ENCODE measurements around the gene PTPN14. TPM values are rescaled to one million over a fixed set of nuclear protein-coding genes. Genes with fewer than 3 reads are reported as not detected.

PTPN14 gene
- total RNA-seq, 1 donor from 2014 or later, result 27.2 TPM

DNA sequence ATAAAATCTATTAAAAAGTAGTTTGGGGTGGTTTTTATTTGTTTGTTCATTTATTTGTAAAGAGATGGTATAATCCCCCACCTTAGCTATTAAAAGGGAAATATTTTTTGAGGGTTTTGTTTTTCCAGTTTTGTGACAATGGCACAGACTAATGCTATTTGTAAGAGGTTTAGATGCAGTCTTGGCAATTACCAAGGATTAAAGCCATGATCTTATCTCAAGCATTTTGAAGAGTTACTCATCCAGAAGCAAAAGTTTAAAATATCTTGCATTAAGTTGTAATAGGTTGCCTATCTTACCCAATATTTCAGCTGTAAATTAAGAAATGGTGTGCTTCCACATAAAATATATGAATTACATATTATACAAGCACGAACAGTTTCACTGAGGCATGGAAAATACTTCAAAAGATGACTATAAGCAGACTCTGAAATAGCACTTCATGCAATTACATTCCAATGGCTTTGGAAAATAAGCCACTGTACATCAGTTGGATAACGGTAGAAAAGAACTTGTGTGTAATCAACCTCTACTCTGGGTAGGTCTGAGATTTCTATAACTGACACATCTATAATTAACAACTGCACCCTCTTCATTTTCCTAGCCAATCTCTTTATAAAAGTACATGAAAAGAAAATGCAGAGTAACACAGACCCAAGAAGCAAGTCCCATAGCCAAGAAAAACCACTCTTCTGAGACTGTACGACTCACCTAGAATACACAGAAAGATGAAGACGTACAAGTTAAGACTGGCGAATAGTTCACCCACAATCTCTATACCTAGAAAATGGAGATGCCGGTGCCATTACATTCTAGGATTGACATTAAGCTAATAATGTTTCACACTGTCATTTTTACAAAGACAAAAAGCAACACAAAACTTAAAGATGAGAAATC is 95.2 kb downstream of the PTPN14 start:
- DNase-seq (ENCODE audit: low spot score in 2 of 2), result no peak
- intact Hi-C loops (cut with DNase I), result no loop called here
- H3K4me3 ChIP-seq, result no peak overlapping the region
- H3K9me3 ChIP-seq, result no peaks in the 10 kb centered on the region
- TF ChIP-seq CTCF (IDR thresholded peaks at IDR 0.05), result no peak
- no peak overlapping the region for H3K27ac ChIP-seq
- H3K36me3 ChIP-seq, result no peaks in the 10 kb centered on the region
- no peaks in the 10 kb centered on the region for H3K27me3 ChIP-seq
- H3K4me1 ChIP-seq, result peaks cover 0 to 5% of the 10 kb centered on the region in 2 donors

- intact Hi-C loops (cut with DNase I), result no loop called here
- Histone ChIP-seq H3K27me3 (no peaks in the 10 kb centered on the region), H3K4me1 (peaks cover 0 to 5% of the 10 kb centered on the region in 2 donors), H3K4me3 (no peak overlapping the region), H3K27ac (no peak overlapping the region), H3K36me3 (no peaks in the 10 kb centered on the region), H3K9me3 (no peaks in the 10 kb centered on the region)
- TF ChIP-seq CTCF (IDR thresholded peaks at IDR 0.05), result no peak
- no peak for DNase-seq (ENCODE audit: low spot score in 2 of 2)
Observed at GRCh38 chr1:214455479-214455878, 95.9 kb downstream of the PTPN14 start.

DNA sequence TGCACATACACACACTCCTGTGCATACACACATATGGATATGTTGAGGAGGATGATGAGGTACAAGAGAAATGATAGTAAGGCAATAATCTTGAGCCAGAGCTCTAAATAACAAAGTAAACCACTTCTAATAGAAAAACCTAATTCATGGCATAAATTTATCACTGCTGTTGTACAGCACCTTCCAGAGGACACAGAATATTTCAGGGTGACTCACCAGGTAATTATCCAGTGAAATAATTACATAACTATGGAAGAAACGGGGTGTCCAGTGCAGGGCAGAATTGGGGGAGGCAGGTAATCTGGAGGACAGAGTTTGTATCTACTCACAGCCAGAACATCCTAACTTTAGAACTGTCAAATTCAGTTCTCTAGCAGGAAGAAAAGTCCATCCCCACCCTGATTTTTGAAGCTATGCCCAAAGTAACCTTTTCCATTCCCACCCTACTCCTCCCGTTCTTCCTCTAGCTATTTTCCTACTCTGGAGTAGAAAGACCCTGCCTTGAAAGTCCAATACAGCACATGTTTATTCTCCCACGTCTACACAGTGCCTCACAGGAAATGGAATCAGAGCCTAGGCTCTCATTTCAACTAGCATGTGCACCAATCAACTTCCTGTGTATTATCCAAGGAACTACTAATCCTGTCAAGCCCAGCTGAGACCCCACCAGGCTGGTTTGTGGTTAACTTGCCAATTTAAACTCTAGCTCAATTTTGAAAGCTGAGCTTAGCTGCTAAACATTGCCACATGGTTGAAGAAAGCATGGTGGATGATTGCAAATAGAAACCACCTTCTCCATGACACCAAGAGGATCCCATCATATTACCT is 96.6 kb downstream of the PTPN14 start:
- intact Hi-C loops (cut with DNase I), result loop anchor here (5.0 kb wide), 1 partner anchor 33 kb away; no protein-coding TSS in a partner anchor
- Histone ChIP-seq H3K27me3 (no peaks in the 10 kb centered on the region), H3K36me3 (no peaks in the 10 kb centered on the region), H3K9me3 (no peaks in the 10 kb centered on the region), H3K27ac (peak overlapping the region in 1 of 2 donors; percentile 17), H3K4me3 (no peak overlapping the region), H3K4me1 (peaks cover 0 to 5% of the 10 kb centered on the region in 2 donors)
- no peak for TF ChIP-seq CTCF (IDR thresholded peaks at IDR 0.05)
- DNase-seq (ENCODE audit: low spot score in 2 of 2), result no peak

DNA sequence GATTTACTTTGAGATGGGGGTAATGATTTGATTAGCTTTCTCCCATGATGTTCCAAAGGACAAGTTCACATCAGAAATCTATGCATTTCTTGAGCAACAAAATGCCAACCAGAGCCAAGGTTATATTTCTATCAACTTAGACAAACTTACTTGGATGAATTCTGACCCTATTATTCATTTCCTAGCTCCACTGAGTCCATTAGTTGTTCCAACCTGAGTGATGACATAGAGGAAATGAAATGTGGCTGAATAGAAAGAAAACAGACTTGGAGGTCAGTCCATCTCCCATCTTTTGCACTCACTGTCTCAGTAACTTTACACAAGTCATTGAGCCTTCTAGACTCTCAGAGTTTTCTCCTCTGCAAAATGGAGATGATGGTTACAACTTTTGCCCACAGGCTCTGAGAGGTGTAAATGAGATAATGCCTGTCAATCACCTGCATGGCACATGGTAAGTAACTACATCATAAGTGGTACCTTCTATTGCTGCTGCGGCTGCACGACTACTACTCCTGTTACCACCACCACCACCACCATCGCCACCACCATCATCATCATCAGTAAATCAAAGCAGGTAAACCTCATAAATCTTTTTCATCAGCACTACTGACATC is 98.2 kb downstream of the PTPN14 start:
- DNase-seq (ENCODE audit: low spot score in 2 of 2), result no peak
- no peaks in the 10 kb centered on the region for H3K27me3 ChIP-seq
- no peaks in the 10 kb centered on the region for H3K36me3 ChIP-seq
- H3K4me3 ChIP-seq, result no peak overlapping the region
- TF ChIP-seq CTCF (IDR thresholded peaks at IDR 0.05), result no peak
- no peak overlapping the region for H3K27ac ChIP-seq
- intact Hi-C loops (cut with DNase I), result loop anchor here (5.0 kb wide), 1 partner anchor 34 kb away; no protein-coding TSS in a partner anchor
- peaks cover 0 to 5% of the 10 kb centered on the region in 2 donors for H3K4me1 ChIP-seq
- no peaks in the 10 kb centered on the region for H3K9me3 ChIP-seq

DNA sequence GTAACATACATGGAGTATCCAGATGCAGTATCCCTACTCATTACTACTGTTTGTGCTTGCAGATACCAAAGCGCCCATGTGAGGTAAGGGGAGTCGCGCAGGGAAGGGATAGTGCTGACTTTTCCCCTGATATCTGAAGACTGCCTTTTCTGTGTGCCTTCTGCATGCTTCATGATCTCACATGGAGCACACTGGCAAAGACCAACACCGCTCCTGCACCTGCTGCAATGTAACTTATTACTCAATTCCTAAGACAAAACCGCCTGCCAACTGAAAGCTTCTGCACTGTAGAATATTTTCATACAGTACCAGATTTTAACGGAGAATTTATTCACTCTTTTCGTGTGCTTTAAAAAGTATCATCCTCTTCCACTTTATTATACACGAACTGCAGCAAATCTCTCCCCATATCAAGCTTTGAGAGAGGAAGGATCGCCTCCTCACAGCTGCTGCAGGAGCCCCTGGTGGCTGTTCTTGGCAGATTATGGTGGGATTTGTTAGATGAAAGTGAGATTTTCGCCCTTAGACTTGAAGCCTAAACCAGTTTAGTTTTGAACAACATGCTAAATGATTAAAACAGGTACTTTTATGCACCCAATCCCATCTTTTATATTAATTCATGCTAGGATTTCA is 99.1 kb downstream of the PTPN14 start:
- no peaks in the 10 kb centered on the region for H3K27me3 ChIP-seq
- H3K27ac ChIP-seq, result no peak overlapping the region
- no peaks in the 10 kb centered on the region for H3K36me3 ChIP-seq
- intact Hi-C loops (cut with DNase I), result loop anchor here (5.0 kb wide), 1 partner anchor 35 kb away; no protein-coding TSS in a partner anchor
- no peak for DNase-seq (ENCODE audit: low spot score in 2 of 2)
- no peak for TF ChIP-seq CTCF (IDR thresholded peaks at IDR 0.05)
- H3K9me3 ChIP-seq, result no peaks in the 10 kb centered on the region
- H3K4me3 ChIP-seq, result no peak overlapping the region
- peaks cover 0 to 7% of the 10 kb centered on the region in 2 donors for H3K4me1 ChIP-seq
